Liver (tissue), 9 donors: Measurements from ENCODE around the gene MBP. TPM values are rescaled to one million over a fixed set of nuclear protein-coding genes. Genes with fewer than 3 reads are reported as not detected.

Experiments
- DNase-seq: peaks from one replicate; pipeline ENCODE4 v3.0.0-alpha.2; 2017; ENCODE audit warnings: low spot score
- H3K27ac ChIP-seq, 2 donors: one replicate each; pipeline ENCODE4 v1.7.0; 2013; ENCODE audit warnings: inconsistent platforms in 2 of 2, low read length in 2 of 2, control low read depth in 1 of 2, low read depth in 1 of 2, mild to moderate bottlenecking in 1 of 2
- H3K27me3 ChIP-seq, 4 donors: one replicate each; pipeline versions ENCODE4 v1.6.1 to v1.7.0; 2013; ENCODE audit warnings: low read length in 3 of 4, inconsistent platforms in 1 of 4, mild to moderate bottlenecking in 1 of 4, moderate library complexity in 1 of 4; ENCODE audit not compliant: control insufficient read depth in 4 of 4, insufficient read depth in 4 of 4
- H3K36me3 ChIP-seq, 4 donors: one replicate each; pipeline versions ENCODE4 v1.6.1 to v1.7.0; 2013; ENCODE audit warnings: low read length in 3 of 4, mild to moderate bottlenecking in 3 of 4, low read depth in 1 of 4, moderate library complexity in 1 of 4; ENCODE audit not compliant: control insufficient read depth in 4 of 4, insufficient read depth in 3 of 4
- H3K4me1 ChIP-seq, 4 donors: one replicate each; pipeline versions ENCODE4 v1.6.1 to v1.7.0; 2013; ENCODE audit warnings: low read length in 3 of 4, mild to moderate bottlenecking in 3 of 4, moderate library complexity in 1 of 4; ENCODE audit not compliant: control insufficient read depth in 4 of 4, insufficient read depth in 4 of 4
- H3K4me3 ChIP-seq, 3 donors: one replicate each; pipeline versions ENCODE4 v1.6.1 to v1.7.0; 2013; ENCODE audit warnings: low read length in 3 of 3, control low read depth in 1 of 3, low read depth in 1 of 3, mild to moderate bottlenecking in 1 of 3
- H3K9ac ChIP-seq, 2 donors: one replicate each; pipeline ENCODE4 v1.7.0; 2013; ENCODE audit warnings: low read length in 2 of 2, mild to moderate bottlenecking in 2 of 2, moderate library complexity in 2 of 2, control low read depth in 1 of 2, low read depth in 1 of 2
- H3K9me3 ChIP-seq, 4 donors: one replicate each; pipeline versions ENCODE4 v1.6.1 to v1.7.0; 2013; ENCODE audit warnings: low read length in 3 of 4; ENCODE audit not compliant: control insufficient read depth in 4 of 4
- EGR1 ChIP-seq, 2 donors: IDR thresholded peaks; 2 replicates each; pipeline ENCODE4 v1.6.1; 2016 to 2018; ENCODE audit warnings: antibody characterized with exemption in 2 of 2, low read depth in 2 of 2
- FOXA2 ChIP-seq: IDR thresholded peaks from 2 replicates; pipeline ENCODE4 v1.6.1; 2016; ENCODE audit warnings: antibody characterized with exemption
- GABPA ChIP-seq, 2 donors: IDR thresholded peaks in 1 of 2; conservative IDR thresholded peaks in 1 of 2; 2 replicates each; pipeline ENCODE4 v1.6.1; 2016; ENCODE audit warnings: antibody characterized with exemption in 2 of 2, mild to moderate bottlenecking in 1 of 2, moderate library complexity in 1 of 2
- HNF4A ChIP-seq, 2 donors: conservative IDR thresholded peaks; 2 replicates each; pipeline ENCODE4 v1.6.1; 2016; ENCODE audit warnings: antibody characterized with exemption in 2 of 2, mild to moderate bottlenecking in 2 of 2
- NR2F2 ChIP-seq: IDR thresholded peaks from 2 replicates; pipeline ENCODE4 v1.6.1; 2016; ENCODE audit warnings: antibody characterized with exemption
- RAD21 ChIP-seq, 2 donors: IDR thresholded peaks; 2 replicates each; pipeline ENCODE4 v1.6.1; 2016; ENCODE audit warnings: antibody characterized with exemption in 2 of 2, mild to moderate bottlenecking in 2 of 2
- RXRA ChIP-seq, 2 donors: IDR thresholded peaks; 2 replicates each; pipeline ENCODE4 v1.6.1; 2017 to 2018; ENCODE audit warnings: antibody characterized with exemption in 2 of 2, mild to moderate bottlenecking in 1 of 2
- SP1 ChIP-seq: IDR thresholded peaks from 2 replicates; pipeline ENCODE4 v1.6.1; 2018; ENCODE audit warnings: antibody characterized with exemption, mild to moderate bottlenecking
- TAF1 ChIP-seq: conservative IDR thresholded peaks from 2 replicates; pipeline ENCODE4 v1.6.1; 2016; ENCODE audit warnings: antibody characterized with exemption, mild to moderate bottlenecking
- YY1 ChIP-seq: IDR thresholded peaks from 2 replicates; pipeline ENCODE4 v1.6.1; 2016; ENCODE audit warnings: antibody characterized with exemption, mild to moderate bottlenecking
- WGBS: extraction: QIAGEN DNeasy Blood & Tissue Kit; methylation state at CpG from one replicate; pipeline ENCODE4 v1.1.7; 2013; 5-methylcytosine and 5-hydroxymethylcytosine counted together
- polyA plus RNA-seq, 2 donors: library from polyadenylated mRNA; stranded (reverse) in 1 of 2; unstranded in 1 of 2; fragments of 200-250 nt in 1 of 2; fragments of >200 nt in 1 of 2; fragmentation: Nextera tagmentation in 1 of 2; extraction: Ambion mirVana in 1 of 2; gene quantifications; one replicate each; pipeline versions ENCODE4 v1.2.1 to v1.2.3, GENCODE V29; 2013 to 2015
- total RNA-seq, 2 donors: library from RNA; depleted of rRNA; stranded (reverse); fragments of >200 nt; gene quantifications; one replicate each; pipeline ENCODE4 v1.2.3, GENCODE V29; 2014
- TF ChIP-seq, protein P1 (sequence below): IDR thresholded peaks from 2 replicates; pipeline ENCODE4 v1.6.1; 2016; ENCODE audit warnings: antibody characterized with exemption
- TF ChIP-seq, protein P2 (sequence below): IDR thresholded peaks from 2 replicates; pipeline ENCODE4 v1.6.1; 2016; ENCODE audit warnings: antibody characterized with exemption
- TF ChIP-seq, protein P3 (sequence below): IDR thresholded peaks from 2 replicates; pipeline ENCODE4 v1.6.1; 2016; ENCODE audit warnings: antibody characterized with exemption, mild to moderate bottlenecking
- TF ChIP-seq, protein P4 (sequence below): fragments of 150-350 bp; IDR thresholded peaks from 2 replicates; pipeline ENCODE4 v1.5.1; 2017; ENCODE audit warnings: improper control_type of control experiment, low read depth, low read length; ENCODE audit not compliant: missing input control
- donor health status: healthy.
- donor health status: healthy.
- donor health status: healthy.
- donor health status: healthy.
- donor health status: healthy.

MBP gene
- total and polyA plus RNA-seq, 4 donors, result 9.7 to 23.3 (median 17.7) TPM

DNA sequence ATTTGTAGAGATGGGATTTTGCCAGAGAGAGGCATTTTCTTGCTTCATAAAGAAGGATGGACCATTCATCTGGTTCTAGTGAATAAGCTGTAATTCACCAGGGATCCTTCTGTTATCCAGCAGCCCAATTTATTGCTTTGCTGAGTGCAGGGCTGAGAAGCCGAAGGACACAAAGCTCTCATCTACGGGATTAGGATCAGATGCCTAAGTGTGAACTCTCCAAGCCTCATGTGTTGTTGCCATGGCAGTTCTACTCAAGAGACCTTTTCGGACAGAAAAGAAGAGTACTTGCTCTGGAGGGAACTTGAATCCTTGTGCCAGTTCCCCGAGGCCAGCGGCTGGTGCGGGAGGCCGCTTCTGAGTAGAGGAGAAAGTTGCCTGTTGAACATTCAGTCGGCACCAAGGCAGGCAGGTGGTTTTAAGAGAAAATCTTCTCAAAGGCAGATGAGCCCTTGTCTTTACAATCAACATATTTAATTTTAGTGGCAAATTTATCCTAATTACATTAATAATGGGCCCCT lies 38.4 kb upstream of the MBP start:
- H3K9ac ChIP-seq, result no peak overlapping the region
- H3K27ac ChIP-seq, result no peak overlapping the region
- TF ChIP-seq, protein P1, sequence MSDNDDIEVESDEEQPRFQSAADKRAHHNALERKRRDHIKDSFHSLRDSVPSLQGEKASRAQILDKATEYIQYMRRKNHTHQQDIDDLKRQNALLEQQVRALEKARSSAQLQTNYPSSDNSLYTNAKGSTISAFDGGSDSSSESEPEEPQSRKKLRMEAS, result no peak
- TF ChIP-seq RXRA (IDR thresholded peaks at IDR 0.05), result no peak
- TF ChIP-seq EGR1 (IDR thresholded peaks at IDR 0.05; ENCODE audit: low read depth in 2 of 2), result no peak
- no peak for TF ChIP-seq TAF1
- TF ChIP-seq, protein P2, sequence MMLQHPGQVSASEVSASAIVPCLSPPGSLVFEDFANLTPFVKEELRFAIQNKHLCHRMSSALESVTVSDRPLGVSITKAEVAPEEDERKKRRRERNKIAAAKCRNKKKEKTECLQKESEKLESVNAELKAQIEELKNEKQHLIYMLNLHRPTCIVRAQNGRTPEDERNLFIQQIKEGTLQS, result no peak
- TF ChIP-seq HNF4A (conservative IDR thresholded peaks at IDR 0.05), result no peak
- TF ChIP-seq RAD21 (IDR thresholded peaks at IDR 0.05), result no peak
- TF ChIP-seq SP1, result no peak
- no peak for TF ChIP-seq GABPA (IDR thresholded peaks at IDR 0.05 in 1 of 2, conservative IDR thresholded peaks at IDR 0.05 in 1 of 2)
- TF ChIP-seq NR2F2, result no peak
- no peak for DNase-seq
- no peak overlapping the region for H3K4me3 ChIP-seq
- no peaks in the 10 kb centered on the region for H3K4me1 ChIP-seq
- no peaks in the 10 kb centered on the region for H3K27me3 ChIP-seq
- WGBS, result 72% methylated on average over 8 of the region's 8 CpGs
- no peaks in the 10 kb centered on the region for H3K36me3 ChIP-seq
- no peaks in the 10 kb centered on the region for H3K9me3 ChIP-seq

DNA sequence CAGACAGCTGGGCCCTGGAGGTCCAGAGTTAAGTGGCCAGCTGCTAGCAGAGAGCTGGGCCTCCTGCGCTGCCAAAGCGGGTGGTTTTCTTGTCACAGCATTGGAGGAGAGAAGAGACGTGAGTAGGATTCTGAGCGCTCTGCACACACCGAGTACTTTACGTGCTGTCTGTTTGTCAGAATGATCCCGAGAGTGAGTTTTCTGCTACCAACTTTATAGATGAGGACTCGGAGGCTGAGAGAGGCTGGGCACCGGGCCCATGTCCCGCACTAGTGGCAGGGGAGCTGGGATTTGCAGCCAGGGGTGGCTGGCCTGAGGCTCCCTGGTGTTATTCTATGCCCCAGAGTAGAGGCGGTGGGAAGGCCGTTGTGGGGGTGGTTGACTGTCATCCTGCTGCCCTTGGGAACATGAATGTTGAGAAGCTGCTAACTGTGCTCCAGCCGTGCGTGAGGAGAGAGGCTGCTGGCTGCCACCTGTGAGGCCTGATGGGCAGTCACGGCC lies 36.3 kb upstream of the MBP start:
- Histone ChIP-seq H3K27ac (no peak overlapping the region), H3K9ac (no peak overlapping the region), H3K27me3 (no peaks in the 10 kb centered on the region), H3K9me3 (no peaks in the 10 kb centered on the region), H3K4me3 (no peak overlapping the region), H3K36me3 (no peaks in the 10 kb centered on the region), H3K4me1 (no peaks in the 10 kb centered on the region)
- TF ChIP-seq SP1, result no peak
- no peak for TF ChIP-seq NR2F2
- TF ChIP-seq, protein P3, sequence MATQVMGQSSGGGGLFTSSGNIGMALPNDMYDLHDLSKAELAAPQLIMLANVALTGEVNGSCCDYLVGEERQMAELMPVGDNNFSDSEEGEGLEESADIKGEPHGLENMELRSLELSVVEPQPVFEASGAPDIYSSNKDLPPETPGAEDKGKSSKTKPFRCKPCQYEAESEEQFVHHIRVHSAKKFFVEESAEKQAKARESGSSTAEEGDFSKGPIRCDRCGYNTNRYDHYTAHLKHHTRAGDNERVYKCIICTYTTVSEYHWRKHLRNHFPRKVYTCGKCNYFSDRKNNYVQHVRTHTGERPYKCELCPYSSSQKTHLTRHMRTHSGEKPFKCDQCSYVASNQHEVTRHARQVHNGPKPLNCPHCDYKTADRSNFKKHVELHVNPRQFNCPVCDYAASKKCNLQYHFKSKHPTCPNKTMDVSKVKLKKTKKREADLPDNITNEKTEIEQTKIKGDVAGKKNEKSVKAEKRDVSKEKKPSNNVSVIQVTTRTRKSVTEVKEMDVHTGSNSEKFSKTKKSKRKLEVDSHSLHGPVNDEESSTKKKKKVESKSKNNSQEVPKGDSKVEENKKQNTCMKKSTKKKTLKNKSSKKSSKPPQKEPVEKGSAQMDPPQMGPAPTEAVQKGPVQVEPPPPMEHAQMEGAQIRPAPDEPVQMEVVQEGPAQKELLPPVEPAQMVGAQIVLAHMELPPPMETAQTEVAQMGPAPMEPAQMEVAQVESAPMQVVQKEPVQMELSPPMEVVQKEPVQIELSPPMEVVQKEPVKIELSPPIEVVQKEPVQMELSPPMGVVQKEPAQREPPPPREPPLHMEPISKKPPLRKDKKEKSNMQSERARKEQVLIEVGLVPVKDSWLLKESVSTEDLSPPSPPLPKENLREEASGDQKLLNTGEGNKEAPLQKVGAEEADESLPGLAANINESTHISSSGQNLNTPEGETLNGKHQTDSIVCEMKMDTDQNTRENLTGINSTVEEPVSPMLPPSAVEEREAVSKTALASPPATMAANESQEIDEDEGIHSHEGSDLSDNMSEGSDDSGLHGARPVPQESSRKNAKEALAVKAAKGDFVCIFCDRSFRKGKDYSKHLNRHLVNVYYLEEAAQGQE, result no peak
- TF ChIP-seq GABPA (IDR thresholded peaks at IDR 0.05 in 1 of 2, conservative IDR thresholded peaks at IDR 0.05 in 1 of 2), result no peak
- TF ChIP-seq YY1, result no peak
- TF ChIP-seq, protein P1, result no peak
- no peak for DNase-seq
- 92% methylated on average over 15 of the region's 15 CpGs for WGBS

DNA sequence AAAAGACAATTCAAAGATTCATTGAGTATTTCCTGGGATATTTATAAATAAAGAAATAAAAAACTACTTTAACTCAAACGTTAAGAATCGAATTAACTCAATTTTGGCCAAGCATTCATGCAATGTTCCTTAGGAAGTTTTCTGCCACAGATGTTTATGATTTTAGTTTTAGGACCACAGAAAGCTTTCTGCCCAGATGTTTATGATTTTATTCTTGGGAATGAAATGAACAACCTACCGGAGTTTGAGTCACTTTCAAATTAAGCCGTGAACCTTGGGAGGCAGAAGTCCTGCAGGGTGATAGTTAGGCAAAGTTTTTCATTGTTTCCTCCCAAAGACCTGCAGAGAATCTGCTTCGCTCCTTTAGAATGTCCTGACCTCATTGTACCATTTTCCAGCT lies 34.7 kb upstream of the MBP start:
- H3K36me3 ChIP-seq, result no peaks in the 10 kb centered on the region
- TF ChIP-seq, protein P3, result no peak
- TF ChIP-seq RAD21 (IDR thresholded peaks at IDR 0.05) (no peak), SP1 (no peak), HNF4A (conservative IDR thresholded peaks at IDR 0.05) (no peak), FOXA2 (no peak), YY1 (no peak)
- TF ChIP-seq, protein P4, sequence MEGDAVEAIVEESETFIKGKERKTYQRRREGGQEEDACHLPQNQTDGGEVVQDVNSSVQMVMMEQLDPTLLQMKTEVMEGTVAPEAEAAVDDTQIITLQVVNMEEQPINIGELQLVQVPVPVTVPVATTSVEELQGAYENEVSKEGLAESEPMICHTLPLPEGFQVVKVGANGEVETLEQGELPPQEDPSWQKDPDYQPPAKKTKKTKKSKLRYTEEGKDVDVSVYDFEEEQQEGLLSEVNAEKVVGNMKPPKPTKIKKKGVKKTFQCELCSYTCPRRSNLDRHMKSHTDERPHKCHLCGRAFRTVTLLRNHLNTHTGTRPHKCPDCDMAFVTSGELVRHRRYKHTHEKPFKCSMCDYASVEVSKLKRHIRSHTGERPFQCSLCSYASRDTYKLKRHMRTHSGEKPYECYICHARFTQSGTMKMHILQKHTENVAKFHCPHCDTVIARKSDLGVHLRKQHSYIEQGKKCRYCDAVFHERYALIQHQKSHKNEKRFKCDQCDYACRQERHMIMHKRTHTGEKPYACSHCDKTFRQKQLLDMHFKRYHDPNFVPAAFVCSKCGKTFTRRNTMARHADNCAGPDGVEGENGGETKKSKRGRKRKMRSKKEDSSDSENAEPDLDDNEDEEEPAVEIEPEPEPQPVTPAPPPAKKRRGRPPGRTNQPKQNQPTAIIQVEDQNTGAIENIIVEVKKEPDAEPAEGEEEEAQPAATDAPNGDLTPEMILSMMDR, result no peak
- H3K9me3 ChIP-seq, result no peaks in the 10 kb centered on the region
- 90% methylated on average over 5 of the region's 5 CpGs for WGBS
- H3K27ac ChIP-seq, result no peak overlapping the region
- H3K27me3 ChIP-seq, result no peaks in the 10 kb centered on the region
- no peaks in the 10 kb centered on the region for H3K4me1 ChIP-seq
- no peak for DNase-seq
- no peak overlapping the region for H3K4me3 ChIP-seq
- no peak overlapping the region for H3K9ac ChIP-seq
